Gastroesophageal sphincter (tissue), 4 donors: ENCODE results near the gene VEGFB. TPM values are rescaled to one million over a fixed set of nuclear protein-coding genes. Genes with fewer than 3 reads are reported as not detected.
A peak's percentile ranks its signal among the peaks of the same experiment; 100 is the strongest.

Experiments used
- ATAC-seq: fragments of 150-250 bp; one replicate; pipeline ENCODE4 v1.9.1; 2016; ENCODE audit warnings: mild to moderate bottlenecking, moderate library complexity
- H3K27ac ChIP-seq, 4 donors: fragments of 200-600 bp; sonication (generic) in 3 of 4; 1 replicate in 3 of 4; 2 replicates in 1 of 4; pipeline ENCODE4 v1.5.1; 2016 to 2019
- H3K27me3 ChIP-seq: fragments of 200-600 bp; sonication (generic); one replicate; pipeline ENCODE4 v1.5.1; 2019
- H3K36me3 ChIP-seq, 2 donors: fragments of 200-600 bp; sonication (generic); one replicate each; pipeline ENCODE4 v1.5.1; 2019; ENCODE audit warnings: control low read depth in 1 of 2
- H3K4me1 ChIP-seq, 3 donors: fragments of 200-600 bp; sonication (generic); 1 replicate in 2 of 3; 2 replicates in 1 of 3; pipeline ENCODE4 v1.5.1; 2016 to 2019; ENCODE audit warnings: control low read depth in 2 of 3
- H3K4me3 ChIP-seq, 2 donors: fragments of 200-600 bp; sonication (generic); one replicate each; pipeline ENCODE4 v1.5.1; 2019; ENCODE audit warnings: mild to moderate bottlenecking in 1 of 2, moderate library complexity in 1 of 2
- H3K9me3 ChIP-seq, 3 donors: fragments of 200-600 bp; sonication (generic); one replicate each; pipeline ENCODE4 v1.5.1; 2017 to 2019; ENCODE audit warnings: control low read depth in 2 of 3
- CTCF ChIP-seq, 4 experiments: fragments of 200-600 bp in 2 of 4; fragments of 450-650 bp in 2 of 4; sonication (generic) in 1 of 4; IDR thresholded peaks; one replicate each; pipeline ENCODE4 v1.5.1; 2017 to 2019; ENCODE audit warnings: antibody characterized with exemption in 4 of 4, mild to moderate bottlenecking in 2 of 4, moderate library complexity in 2 of 4
- EP300 ChIP-seq: sonication (generic); formaldehyde crosslinking; IDR thresholded peaks from one replicate; pipeline ENCODE4 v1.6.1; 2017; ENCODE audit warnings: antibody characterized with exemption, mild to moderate bottlenecking
- POLR2A ChIP-seq, 2 donors: fragments of 450-650 bp; IDR thresholded peaks; one replicate each; pipeline ENCODE4 v1.6.1; 2017; ENCODE audit warnings: antibody characterized with exemption in 2 of 2, mild to moderate bottlenecking in 2 of 2, moderate library complexity in 1 of 2
- POLR2AphosphoS5 ChIP-seq: sonication (generic); formaldehyde crosslinking; IDR thresholded peaks from one replicate; pipeline ENCODE4 v1.6.1; 2017; ENCODE audit warnings: antibody characterized with exemption
- WGBS, 2 donors: methylation state at CpG; one replicate each; pipeline ENCODE4 v1.1.5; 2018; ENCODE audit warnings: low coverage in 1 of 2; 5-methylcytosine and 5-hydroxymethylcytosine counted together
- total RNA-seq, 4 donors: library from RNA; depleted of rRNA; stranded (reverse); fragments of >200 nt; gene quantifications; one replicate each; pipeline ENCODE4 v1.1.0, GENCODE V29; 2016

Gene VEGFB
- total RNA-seq, 4 donors from 2014 or later, result 49.9 to 152 (median 88.6) TPM

- WGBS, 2 donors, result 100% methylated on average over 1 of the region's 17 CpGs; no CpG with 5 or more reads in 1 of the 2 donors
- no peaks in the 10 kb centered on the region for H3K27me3 ChIP-seq
- peaks cover 0 to 28% of the 10 kb centered on the region in 2 donors for H3K36me3 ChIP-seq
- H3K27ac ChIP-seq, result peak overlapping the region in 1 of 4 donors; percentile 94
- ATAC-seq, result no peak
- no peaks in the 10 kb centered on the region for H3K9me3 ChIP-seq
- no peak overlapping the region for H3K4me3 ChIP-seq
- peaks cover 0 to 47% (median 23%) of the 10 kb centered on the region in 3 donors for H3K4me1 ChIP-seq
- TF ChIP-seq POLR2A (IDR thresholded peaks at IDR 0.05), result no peak
- no peak for TF ChIP-seq CTCF (IDR thresholded peaks at IDR 0.05)
- TF ChIP-seq EP300, result no peak
- no peak for TF ChIP-seq POLR2AphosphoS5
These were observed 10.1 kb upstream of the VEGFB start for GRCh38 chr11:64224151-64224890.

- Histone ChIP-seq H3K27ac (peak overlapping the region in 3 of 4 donors; percentile 87 to 94 (median 88)), H3K4me3 (peak overlapping the region; percentile 66 to 88), H3K27me3 (no peaks in the 10 kb centered on the region), H3K4me1 (peaks cover 0 to 54% (median 30%) of the 10 kb centered on the region in 3 donors), H3K9me3 (no peaks in the 10 kb centered on the region), H3K36me3 (peaks cover 0 to 22% of the 10 kb centered on the region in 2 donors)
- no peak for TF ChIP-seq POLR2A (IDR thresholded peaks at IDR 0.05)
- TF ChIP-seq CTCF (IDR thresholded peaks at IDR 0.05), result no peak
- TF ChIP-seq POLR2AphosphoS5, result no peak
- no peak for TF ChIP-seq EP300
- whole genome bisulfite sequencing, 2 donors, result 93 to 96% methylated on average over 3 to 4 of the region's 22 CpGs
- no peak for ATAC-seq
These were observed 9.3 kb upstream of the VEGFB start for GRCh38 chr11:64224891-64225607.

GRCh38 chr11:64225608-64226506 is 8.5 kb upstream of the VEGFB start, which contains the start of the genes NUDT22 and TRPT1:
TSS of gene NUDT22 (plus strand) at chr11:64226274. CDS start at chr11:64226653, 379 bp downstream.
TSS of gene TRPT1 (minus strand) at chr11:64226186. CDS start at chr11:64225860, 326 bp downstream.
- Histone ChIP-seq H3K4me3 (peak within 1 kb of the TSS; percentile 66 to 88), H3K9me3 (no peaks in the 10 kb centered on the region), H3K27me3 (no peaks in the 10 kb centered on the region), H3K4me1 (peaks cover 0 to 59% (median 30%) of the 10 kb centered on the region in 3 donors), H3K36me3 (peaks cover 0 to 15% of the 10 kb centered on the region in 2 donors), H3K27ac (peak within 1 kb of the TSS; percentile 83 to 94 (median 88))
- 4% methylated on average over 5 of the region's 54 CpGs; no CpG with 5 or more reads in 1 of the 2 donors for WGBS, 2 donors
- ATAC-seq, result peak; percentile 88
- TF ChIP-seq EP300 (no peak), POLR2AphosphoS5 (peak; percentile 89), CTCF (IDR thresholded peaks at IDR 0.05) (peak in 2 of 4 experiments; percentile 20 to 56), POLR2A (IDR thresholded peaks at IDR 0.05) (peak; percentile 88 to 92)

- peak; percentile 27 for ATAC-seq
- peak in 1 of 4 experiments; percentile 4 for TF ChIP-seq CTCF (IDR thresholded peaks at IDR 0.05)
- no peak for TF ChIP-seq POLR2AphosphoS5
- peaks cover 0 to 66% (median 32%) of the 10 kb centered on the region in 3 donors for H3K4me1 ChIP-seq
- WGBS, 2 donors, result no CpG with 5 or more reads among the region's 26 CpGs
- H3K27me3 ChIP-seq, result no peaks in the 10 kb centered on the region
- peaks cover 0 to 10% of the 10 kb centered on the region in 2 donors for H3K36me3 ChIP-seq
- no peaks in the 10 kb centered on the region for H3K9me3 ChIP-seq
- peak overlapping the region; percentile 66 to 88 for H3K4me3 ChIP-seq
- H3K27ac ChIP-seq, result peak overlapping the region; percentile 83 to 94 (median 88)
These were observed 7.8 kb upstream of the VEGFB start for GRCh38 chr11:64226507-64227051.
